Measurements from ENCODE around the gene ADAMTS4.

Gene ADAMTS4

DNA sequence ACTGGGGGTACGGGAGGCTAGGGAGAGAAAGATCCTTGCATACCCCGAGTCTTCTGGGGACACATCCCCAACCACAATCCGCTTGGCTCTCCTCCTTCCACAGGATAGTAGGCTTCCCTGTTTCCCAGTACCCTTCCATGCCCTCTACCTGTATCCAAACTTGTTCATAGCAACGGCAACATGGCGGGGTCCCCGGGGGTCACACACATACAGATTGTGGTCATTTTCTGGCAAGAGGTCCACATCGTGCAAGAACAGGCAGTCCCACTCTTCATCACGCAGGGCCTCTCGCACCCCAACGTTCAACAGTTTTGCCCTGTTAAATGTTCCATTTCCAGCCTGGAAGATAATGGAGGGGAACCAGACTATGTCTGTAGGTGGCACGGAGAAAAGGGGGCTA lies 25.1 kb downstream of the ADAMTS4 start:
- no peak for DNase-seq (ENCODE audit: low spot score)

DNA sequence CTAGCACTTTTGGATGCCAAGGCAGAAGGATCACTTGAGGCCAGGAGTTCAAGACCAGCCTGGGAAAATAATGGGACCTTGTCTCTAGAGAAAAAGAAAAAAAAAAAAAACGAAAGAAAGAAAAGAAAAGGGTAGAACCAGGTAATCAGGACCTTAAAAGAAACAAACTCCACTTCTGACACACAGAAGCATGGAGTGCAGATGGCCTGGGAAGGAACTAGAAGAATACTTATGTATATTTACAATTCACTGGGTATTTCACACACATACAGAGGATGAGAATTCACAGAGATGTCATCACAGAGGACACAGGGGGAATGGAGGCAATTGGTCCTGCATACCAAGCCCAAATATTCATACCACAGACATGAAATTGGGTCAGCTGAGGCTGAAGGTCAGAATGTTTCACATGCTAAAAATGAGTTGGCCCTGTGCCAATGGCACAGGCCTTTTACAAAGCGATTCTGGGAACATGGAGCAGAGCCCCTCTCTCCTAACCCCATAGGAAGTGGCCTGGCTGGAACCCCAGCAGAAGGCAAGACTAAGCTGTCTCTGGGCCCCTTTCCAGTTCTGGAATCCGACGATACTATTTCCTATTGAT lies 26.0 kb downstream of the ADAMTS4 start:
- DNase-seq (ENCODE audit: low spot score), result no peak

DNA sequence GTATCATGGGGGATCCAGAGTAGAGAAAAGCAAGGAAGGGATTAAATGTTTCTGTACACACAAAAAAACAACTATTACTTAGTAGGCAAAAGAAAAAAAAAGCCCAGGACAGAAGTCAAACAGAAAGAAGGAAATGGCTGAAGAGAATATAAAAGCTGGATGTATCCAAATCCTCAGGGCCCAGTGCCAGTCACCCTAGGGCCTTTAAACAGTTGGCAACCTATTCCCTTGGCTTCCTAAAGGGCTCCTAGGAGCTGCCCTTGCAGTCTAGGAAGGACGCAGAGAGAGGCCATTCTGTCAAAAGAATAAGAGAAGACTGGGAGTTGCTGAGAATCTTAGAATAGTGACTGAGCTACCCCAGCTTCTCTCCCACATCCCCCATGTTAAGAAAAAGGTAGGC lies 26.5 kb downstream of the ADAMTS4 start:
- DNase-seq (ENCODE audit: low spot score), result no peak

DNA sequence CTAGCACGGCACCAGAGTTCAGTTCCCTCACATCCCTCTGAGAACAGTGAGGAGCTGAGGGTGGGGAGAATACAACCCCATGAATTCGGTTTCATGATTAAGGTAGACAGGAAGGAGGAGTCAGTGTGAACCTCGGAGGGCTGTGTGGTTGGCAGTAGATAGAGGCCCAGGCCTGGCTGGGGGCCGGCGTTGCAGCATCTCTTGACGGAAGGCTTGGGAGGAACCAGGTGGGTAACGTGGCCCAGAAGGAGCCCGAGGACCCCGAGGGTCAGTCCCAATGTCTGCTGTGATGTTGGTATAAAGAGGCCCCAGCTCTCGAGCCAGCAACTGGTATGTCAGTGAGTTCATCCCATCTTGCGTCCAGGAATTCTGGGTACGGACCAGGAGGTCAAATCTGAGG lies 27.2 kb downstream of the ADAMTS4 start:
- no peak for DNase-seq (ENCODE audit: low spot score)

DNA sequence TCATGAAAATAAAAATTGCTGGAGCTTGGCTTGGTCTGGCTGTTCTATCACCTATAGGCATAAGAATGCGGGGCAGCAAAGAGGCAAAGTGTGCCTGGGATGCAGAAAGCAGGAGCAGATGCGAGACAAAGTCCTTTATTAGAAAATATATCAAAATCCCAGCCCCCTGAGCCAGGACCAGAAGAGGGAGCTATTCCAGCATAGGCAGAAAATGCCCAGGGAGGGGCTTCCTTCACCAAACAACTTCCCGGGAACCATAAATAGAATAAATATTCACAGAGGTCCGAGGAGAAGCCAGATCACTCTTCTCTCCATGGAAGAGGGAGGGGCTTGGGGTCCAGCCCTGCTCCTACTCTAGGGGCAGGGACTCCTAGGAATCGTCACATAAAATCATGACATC lies 27.7 kb downstream of the ADAMTS4 start:
- DNase-seq (ENCODE audit: low spot score), result no peak

DNA sequence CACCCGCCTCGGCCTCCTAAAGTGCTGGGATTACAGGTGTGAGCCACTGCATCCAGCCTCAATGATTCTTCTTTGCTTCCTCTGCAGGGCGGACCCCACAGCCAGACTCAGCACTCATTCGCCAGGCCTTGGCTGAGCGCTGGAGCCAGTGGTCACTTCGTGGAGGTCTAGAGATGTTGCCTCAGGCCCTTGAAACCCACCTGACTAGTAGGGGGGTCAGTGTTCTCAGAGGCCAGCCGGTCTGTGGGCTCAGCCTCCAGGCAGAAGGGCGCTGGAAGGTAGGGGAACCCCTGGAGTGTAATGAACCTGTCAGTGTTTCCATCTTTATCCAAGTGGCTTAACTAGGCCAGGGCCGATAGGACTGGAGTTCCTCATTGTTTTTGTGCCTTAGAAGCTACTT lies 29.9 kb downstream of the ADAMTS4 start:
- DNase-seq (ENCODE audit: low spot score), result no peak

DNA sequence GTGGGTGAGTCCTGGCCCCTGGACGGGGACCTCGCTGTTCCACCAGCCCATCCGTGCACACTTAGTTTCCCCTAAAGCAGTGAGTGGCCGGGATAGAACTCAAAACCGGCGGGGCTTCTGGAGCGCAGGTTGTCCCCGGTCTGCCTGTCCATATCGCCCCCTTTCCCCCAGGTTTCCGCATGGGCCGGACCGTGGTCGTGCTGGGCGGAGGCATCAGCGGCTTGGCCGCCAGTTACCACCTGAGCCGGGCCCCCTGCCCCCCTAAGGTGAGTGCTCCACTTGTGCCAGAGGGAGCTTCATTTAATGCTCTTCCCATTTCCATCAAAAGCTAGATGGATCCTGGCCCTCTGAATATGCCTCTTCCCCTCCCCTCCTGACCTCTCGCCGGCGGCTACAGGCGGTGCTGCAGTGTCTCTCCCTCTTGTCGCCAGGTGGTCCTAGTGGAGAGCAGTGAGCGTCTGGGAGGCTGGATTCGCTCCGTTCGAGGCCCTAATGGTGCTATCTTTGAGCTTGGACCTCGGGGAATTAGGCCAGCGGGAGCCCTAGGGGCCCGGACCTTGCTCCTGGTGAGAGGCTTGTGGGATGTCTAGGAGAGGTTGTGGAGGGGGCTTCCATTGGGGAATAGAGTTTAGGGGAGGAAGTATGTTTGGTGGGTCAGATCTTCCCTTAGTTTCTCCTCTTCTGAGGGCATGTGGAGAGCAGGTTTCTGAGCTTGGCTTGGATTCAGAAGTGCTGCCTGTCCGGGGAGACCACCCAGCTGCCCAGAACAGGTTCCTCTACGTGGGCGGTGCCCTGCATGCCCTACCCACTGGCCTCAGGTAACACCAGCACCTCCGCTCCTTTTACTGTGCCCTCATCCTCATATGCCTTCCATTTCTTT lies 31.9 kb downstream of the ADAMTS4 start:
- DNase-seq (ENCODE audit: low spot score), result no peak

DNA sequence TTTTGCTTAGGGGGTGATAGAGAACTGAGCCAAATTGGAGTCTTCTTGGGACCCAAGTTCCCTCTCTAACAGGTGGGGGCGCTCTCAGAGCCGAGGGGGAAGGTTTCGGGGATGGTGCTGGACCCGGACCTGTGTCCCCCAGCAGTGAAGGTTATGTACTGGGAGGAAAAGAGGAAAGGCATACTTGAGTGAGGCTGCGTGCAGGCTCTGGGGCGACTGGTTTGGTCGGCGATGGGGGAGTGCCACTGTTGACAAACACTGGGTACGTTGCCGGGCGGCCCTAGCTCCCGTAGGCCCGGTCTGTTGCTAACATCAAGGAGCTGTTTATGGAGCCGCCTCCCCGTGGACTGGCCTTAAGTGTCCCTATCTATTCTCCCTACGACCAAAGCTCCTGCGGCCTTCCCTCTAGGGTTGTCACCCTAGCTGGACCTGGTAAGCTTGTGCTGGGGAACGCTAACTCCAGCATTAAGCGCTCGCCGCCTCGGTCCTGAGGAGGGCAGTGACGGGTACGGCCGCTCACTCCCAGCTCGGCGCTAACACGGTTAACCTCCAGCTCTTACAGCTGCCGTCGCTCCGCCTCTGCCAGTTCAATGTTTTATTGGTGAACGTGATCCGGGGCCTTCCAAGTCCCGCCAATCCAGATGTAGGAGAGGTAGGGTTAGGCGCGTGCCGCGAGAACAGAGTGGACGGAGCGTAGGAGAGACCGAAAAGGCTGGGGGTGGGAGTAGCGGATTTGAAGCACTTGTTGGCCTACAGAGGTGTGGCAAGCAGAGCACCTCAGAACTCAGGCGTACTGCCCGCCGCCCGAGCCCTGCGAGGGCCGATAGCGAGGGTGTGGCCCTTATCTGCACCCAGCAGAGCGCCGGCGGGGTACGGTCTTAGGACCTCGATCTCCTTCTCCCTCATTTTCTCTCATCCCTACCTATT lies 32.8 kb downstream of the ADAMTS4 start, which contains the start of gene PPOX:
PPOX (plus strand) TSS at position 685 of the 927 bp plus-strand sequence. CDS start 422 bp downstream, outside the sequence.
- peak; percentile 96 for DNase-seq (ENCODE audit: low spot score)

DNA sequence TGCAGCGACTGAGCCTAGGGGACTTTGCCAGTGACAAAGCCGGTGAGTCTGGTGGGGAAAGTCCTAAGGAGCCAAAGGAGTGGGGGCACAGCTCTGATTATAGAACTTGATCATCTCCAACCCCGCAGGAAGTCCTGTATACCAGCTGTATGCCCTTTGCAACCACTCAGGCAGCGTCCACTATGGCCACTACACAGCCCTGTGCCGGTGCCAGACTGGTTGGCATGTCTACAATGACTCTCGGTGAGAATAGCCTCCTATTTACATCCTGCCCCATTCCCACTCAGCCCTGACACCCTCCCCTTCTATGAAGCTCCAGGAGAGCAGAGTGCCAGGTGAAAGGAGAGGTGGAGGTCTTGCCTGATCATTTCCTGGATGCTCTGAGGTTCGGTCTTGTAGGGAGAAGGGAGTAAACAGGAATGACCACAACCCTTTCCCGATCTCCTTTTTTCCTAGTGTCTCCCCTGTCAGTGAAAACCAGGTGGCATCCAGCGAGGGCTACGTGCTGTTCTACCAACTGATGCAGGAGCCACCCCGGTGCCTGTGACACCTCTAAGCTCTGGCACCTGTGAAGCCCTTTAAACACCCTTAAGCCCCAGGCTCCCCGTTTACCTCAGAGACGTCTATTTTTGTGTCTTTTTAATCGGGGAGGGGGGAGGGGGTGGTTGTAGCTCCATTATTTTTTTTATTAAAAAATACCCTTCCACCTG lies 33.8 kb downstream of the ADAMTS4 start:
- DNase-seq (ENCODE audit: low spot score), result no peak

DNA sequence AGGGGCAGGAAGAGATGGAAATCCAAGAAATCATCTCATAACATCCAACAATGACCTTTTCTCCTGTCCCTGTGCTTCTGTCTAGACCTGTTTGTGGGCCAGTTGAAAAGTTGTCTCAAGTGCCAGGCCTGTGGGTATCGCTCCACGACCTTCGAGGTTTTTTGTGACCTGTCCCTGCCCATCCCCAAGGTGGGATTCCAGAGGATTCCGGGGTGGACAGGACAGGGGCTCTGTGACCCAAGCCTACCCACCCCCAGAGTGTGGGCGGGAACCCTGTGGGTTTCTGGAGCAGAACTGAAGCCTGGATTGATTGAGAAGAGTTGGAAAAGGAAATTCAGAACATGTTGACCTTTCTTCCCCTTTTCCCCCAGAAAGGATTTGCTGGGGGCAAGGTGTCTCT lies 35.1 kb downstream of the ADAMTS4 start:
- no peak for DNase-seq (ENCODE audit: low spot score)

DNA sequence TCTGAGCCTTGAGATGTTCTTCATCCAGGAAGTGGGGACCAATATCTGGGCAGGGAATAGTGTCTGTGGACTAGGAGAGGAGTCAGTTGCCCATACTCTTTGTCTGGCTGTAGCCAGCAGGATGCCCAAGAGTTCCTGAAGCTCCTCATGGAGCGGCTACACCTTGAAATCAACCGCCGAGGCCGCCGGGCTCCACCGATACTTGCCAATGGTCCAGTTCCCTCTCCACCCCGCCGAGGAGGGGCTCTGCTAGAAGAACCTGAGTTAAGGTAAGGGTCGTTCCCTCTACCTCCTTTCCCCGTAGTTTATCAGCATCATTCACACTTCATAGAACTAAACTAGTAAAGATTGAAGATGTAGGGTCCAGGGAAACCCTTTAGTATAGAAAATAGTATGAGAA lies 36.0 kb downstream of the ADAMTS4 start:
- DNase-seq (ENCODE audit: low spot score), result no peak

DNA sequence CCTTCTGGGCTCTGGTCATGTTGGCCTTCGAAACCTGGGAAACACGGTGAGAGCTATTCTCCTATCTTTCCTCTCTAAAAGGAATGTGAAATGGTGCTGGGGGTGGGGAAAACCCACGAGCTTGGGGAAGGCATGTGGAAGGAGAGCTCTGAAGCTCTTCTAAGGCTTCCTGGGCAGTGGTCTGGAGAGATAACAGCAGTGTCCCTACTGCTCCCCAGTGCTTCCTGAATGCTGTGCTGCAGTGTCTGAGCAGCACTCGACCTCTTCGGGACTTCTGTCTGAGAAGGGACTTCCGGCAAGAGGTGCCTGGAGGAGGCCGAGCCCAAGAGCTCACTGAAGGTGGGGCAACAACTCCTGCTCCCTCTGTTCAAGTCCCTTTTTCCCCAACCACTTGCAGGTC lies 36.8 kb downstream of the ADAMTS4 start:
- no peak for DNase-seq (ENCODE audit: low spot score)

DNA sequence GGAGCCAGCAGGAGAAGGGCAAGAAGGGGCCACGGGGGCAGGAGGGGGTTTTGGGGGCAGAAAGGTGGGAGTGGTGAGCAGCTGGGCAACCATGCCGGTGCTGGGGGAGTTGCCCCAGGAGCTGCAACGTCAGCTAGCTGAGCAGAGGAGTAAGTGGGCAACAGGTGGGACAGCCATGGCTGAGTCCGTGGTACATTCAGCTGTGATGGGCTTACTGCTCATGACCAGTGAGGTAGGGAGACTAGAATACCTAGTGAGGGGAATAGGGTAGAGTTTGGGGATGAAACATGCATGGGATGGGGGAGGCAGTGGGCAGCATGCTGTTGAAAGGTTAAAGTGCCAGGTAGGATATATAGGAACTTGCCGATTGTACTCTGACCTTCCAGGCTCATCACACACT lies 37.2 kb downstream of the ADAMTS4 start:
- no peak for DNase-seq (ENCODE audit: low spot score)

DNA sequence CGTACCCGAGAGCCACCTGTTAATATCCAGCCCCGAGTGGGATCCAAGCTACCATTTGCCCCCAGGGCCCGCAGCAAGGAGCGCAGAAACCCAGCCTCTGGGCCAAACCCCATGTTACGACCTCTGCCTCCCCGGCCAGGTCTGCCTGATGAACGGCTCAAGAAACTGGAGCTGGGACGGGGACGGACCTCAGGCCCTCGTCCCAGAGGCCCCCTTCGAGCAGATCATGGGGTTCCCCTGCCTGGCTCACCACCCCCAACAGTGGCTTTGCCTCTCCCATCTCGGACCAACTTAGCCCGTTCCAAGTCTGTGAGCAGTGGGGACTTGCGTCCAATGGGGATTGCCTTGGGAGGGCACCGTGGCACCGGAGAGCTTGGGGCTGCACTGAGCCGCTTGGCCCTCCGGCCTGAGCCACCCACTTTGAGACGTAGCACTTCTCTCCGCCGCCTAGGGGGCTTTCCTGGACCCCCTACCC lies 38.1 kb downstream of the ADAMTS4 start:
- DNase-seq (ENCODE audit: low spot score), result no peak

DNA sequence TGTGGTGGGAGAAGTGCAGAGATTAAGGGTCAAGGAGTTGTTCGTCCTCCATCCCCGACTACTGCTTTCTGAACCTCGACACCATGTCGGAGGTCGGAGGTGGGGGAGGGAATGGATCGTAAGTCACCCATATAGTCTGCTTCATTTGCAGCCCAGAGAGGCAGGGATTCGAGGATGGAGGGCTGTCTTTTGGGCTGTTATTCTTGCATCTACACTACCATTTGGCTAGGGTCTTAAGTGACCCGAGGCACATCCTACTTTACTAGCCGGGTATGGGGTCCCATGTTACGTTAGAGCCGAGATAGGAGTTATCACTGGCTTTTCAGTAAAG lies 39.0 kb downstream of the ADAMTS4 start:
- DNase-seq (ENCODE audit: low spot score), result no peak

DNA sequence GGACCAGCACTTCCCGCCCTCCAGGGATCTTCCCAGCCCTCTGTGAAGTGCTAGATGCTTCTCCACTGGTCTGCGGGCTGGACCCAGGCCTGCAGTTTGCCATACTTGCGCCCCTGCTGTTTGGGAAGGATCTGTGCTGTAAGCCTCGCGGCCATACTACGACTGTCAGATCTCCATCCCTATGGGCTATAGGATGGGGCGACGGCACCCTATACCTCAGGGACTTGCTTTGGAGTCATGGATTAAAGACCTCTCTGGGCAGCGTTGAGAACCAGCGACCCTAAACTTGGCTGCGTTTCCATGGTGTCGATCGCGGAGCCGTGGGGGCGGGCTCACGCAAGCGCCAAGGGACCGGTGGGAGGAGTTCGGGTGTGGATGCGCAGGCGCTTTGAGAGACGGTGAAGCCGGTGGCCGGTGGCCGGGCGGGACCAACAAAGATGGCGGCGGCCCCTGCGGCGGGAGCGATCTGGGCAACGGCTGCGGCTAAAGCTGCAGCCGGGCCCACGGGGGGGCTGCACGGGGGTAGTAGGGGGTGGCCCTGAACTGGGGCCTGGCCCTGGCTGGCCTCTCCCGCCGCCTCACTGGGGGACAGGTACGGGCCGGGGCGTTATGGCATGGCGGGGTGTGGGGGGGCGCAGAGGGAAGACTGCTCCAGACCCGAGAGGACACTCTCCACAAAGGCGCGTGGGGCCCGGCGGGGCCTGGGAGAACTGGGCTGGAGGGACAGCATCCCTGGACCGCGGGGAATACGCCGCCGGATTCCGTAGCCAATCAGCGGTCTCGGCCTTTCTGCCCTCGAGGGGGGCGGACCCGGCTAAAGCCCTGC lies 39.6 kb downstream of the ADAMTS4 start, which contains the start of gene USP21:
USP21 (plus strand) TSS at position 414 of the 826 bp plus-strand sequence. CDS start 1,141 bp downstream, outside the sequence.
- DNase-seq (ENCODE audit: low spot score), result peak; percentile 94

DNA sequence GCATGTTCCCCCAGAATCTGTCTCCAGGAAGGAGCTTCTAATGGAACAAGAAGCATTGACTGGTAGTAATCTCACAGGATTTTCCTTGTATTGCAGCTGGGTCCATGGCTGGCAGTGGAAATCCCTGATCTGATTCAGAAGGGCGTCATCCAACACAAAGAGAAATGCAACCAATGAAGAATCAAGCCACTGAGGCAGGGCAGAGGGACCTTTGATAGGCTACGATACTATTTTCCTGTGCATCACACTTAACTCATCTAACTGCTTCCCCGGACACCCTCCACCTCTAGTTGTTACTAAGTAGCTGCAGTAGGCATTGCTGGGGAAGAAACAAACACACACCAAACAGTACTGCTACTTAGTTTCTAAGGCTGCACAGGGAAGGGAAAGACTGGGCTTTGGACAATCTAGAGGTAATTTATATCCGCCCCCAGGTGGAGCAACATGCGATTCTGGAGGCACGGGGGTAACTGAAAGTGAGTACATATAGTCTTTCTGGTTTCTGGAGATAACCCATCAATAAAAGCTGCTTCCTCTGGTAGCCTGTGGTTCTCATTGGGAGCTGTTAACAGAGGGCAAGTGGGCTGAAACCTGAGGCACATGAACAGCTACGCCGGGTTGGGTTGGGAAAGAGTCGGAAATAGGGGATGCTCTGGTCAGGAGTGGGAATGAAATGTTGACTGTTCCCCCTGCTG lies 40.4 kb downstream of the ADAMTS4 start:
- DNase-seq (ENCODE audit: low spot score), result no peak

DNA sequence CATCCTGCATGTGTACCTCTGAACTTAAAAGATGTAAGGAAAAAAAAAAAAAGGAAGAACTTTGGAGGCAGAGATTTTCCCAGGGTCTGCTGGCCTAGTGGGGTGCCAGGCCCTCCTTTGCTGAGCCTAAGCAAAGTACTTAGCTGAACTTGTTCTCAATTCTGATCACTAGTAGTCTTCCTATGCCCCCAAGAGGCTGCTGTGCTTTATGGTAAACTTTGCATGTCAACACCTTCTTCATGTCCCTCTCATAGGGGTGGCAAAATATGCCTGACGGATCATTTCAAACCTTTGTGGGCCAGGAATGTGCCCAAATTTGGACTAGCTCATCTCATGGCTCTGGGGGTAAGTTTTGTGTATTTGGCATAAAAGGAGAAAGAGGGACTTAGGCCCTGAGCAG lies 41.0 kb downstream of the ADAMTS4 start:
- DNase-seq (ENCODE audit: low spot score), result no peak

DNA sequence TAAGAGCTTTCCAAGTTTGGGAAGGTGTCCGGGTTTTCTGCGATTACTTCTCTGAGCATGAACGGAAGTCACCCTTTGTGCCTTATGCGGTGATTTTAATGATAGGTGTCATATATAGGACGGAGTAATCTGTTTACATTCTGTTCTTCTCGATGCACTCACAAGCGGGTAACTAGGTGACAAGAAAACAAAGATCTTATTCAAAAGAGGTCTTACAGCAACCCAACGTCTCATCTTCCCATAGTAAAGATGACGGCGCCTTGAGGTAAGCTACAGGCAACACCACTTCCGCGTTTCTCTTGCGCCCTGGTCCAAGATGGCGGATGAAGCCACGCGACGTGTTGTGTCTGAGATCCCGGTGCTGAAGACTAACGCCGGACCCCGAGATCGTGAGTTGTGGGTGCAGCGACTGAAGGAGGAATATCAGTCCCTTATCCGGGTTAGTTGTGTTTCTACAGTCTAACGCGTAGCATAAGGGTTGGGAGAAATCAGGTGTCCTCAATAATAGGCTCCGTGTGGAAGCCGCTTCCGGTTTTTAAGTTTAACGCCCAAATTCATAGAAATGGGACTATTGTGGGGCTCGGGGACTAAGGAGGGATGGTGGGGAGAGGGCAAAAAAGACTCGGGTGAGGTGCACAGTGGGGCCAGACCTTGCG lies 45.0 kb downstream of the ADAMTS4 start, which contains the start of gene UFC1:
UFC1 (plus strand) TSS at position 297 of the 656 bp plus-strand sequence; CDS start at position 317, 20 bp downstream.
- DNase-seq (ENCODE audit: low spot score), result peak; percentile 91
